Activated CD4-positive, alpha-beta T cell treated with anti-CD3 and anti-CD28 coated beads for 36 hours (primary cell): ENCODE measurements around the gene VAPB. TPM values are rescaled to one million over a fixed set of nuclear protein-coding genes. Genes with fewer than 3 reads are reported as not detected.
"Not testable (repeated sequence)": the region's sequence is repeated elsewhere in the genome, so short reads cannot be mapped to it uniquely, and the experiment has no call there.

ENCODE experiments used
- ATAC-seq: fragments of 200-7000 bp; cut with Tn5 transposase; one replicate; pipeline ENCODE4 v1.10.0; 2021; ENCODE audit warnings: mild to moderate bottlenecking, moderate library complexity
- CTCF ChIA-PET: fragments of 350-600 bp; sonication (Branson Sonifier 250); formaldehyde crosslinking; loops from one replicate; lab custom pipeline; 2021; ENCODE audit warnings: antibody characterized with exemption; lab: Charles Lee
- POLR2A ChIA-PET: fragments of 350-600 bp; sonication (Branson Sonifier 250); formaldehyde crosslinking; loops from one replicate; lab custom pipeline; 2021; ENCODE audit warnings: antibody characterized with exemption, inconsistent platforms; lab: Charles Lee
- DNase-seq: peaks from one replicate; pipeline ENCODE4 v3.0.0-alpha.2; 2020
- H3K27ac Mint-ChIP-seq: one replicate; pipeline ENCODE4 v1.8.0; 2021; ENCODE audit warnings: mixed read lengths
- H3K27me3 Mint-ChIP-seq: one replicate; pipeline ENCODE4 v1.8.0; 2021; ENCODE audit warnings: mixed read lengths
- H3K36me3 Mint-ChIP-seq: one replicate; pipeline ENCODE4 v1.8.0; 2021; ENCODE audit warnings: low read depth, mixed read lengths
- H3K4me1 Mint-ChIP-seq: one replicate; pipeline ENCODE4 v1.8.0; 2021; ENCODE audit warnings: mixed read lengths
- H3K4me3 Mint-ChIP-seq: one replicate; pipeline ENCODE4 v1.8.0; 2021; ENCODE audit warnings: mild to moderate bottlenecking, moderate library complexity, mixed read lengths
- H3K9me3 Mint-ChIP-seq: one replicate; pipeline ENCODE4 v1.8.0; 2021; ENCODE audit warnings: low read depth, mixed read lengths
- intact Hi-C, 2 experiments: fragments of 100-400 bp; cut with DNase I in 1 of 2; cut with micrococcal nuclease in 1 of 2; formaldehyde crosslinking; loops; one replicate each; pipeline versions ENCODE4 v1.14.2 to v1.15.1; 2022 to 2024; cut with DNase I, micrococcal nuclease
- total RNA-seq, 2 experiments: library from RNA; stranded (reverse); gene quantifications; one replicate each; pipeline ENCODE4 v1.2.3, GENCODE V29; 2021

The VAPB gene
- total RNA-seq, 2 experiments from 2014 or later, result 43.9 to 54.5 TPM

- POLR2A ChIA-PET, result no interaction called here
- H3K27me3 Mint-ChIP-seq, result no peaks in the 10 kb centered on the region
- H3K4me1 Mint-ChIP-seq, result peaks cover 32% of the 10 kb centered on the region
- no peak overlapping the region for H3K4me3 Mint-ChIP-seq
- ATAC-seq, result no peak
- intact Hi-C loops, result loop anchor here (5.0 to 10.0 kb wide), 6 partner anchors 36 to 748 kb away; partner anchors contain the start of genes RAB22A (in 1 of the 2) and STX16 (in 1 of the 2)
- peaks cover 2% of the 10 kb centered on the region for H3K36me3 Mint-ChIP-seq
- no peaks in the 10 kb centered on the region for H3K9me3 Mint-ChIP-seq
- peak overlapping the region; percentile 32 for H3K27ac Mint-ChIP-seq
- CTCF ChIA-PET, result interaction anchor here (0.6 to 1.6 kb wide), 3 partner anchors 10 to 153 kb away, joined by 3 to 8 read pairs (median 3); no protein-coding TSS in a partner anchor
- DNase-seq, result no peak
Observed at GRCh38 chr20:58406422-58407001, 17.5 kb downstream of the VAPB start.

DNA sequence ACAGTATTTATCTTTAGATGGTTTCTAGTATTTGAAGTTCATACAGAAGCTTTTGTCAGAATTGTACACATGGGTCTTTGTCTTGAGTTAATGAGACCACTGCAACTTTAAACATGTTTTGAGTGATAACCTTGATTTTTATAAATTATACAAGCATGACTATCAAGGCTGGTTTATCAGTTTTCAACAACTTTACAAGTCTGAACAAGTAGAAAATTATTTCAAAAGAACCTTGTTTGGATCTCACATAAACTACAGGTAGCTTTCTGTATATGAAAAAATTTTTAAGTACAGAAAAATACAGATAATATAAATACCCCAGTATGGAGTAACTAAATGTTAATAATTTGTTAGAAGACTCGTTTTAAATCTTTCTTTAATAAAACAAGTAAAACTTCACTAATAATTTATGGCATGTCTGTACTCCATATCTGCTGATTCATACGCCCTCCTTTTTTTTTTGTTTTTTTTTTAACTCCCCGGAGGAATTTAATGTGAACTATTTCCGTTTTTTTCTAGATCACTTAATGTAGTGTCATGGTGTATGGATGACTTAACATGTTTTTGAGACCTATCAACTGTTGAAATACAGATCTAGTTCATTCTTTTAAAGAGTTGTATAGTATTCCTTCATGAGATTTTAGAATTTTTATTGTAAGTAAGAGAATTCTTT lies 18.3 kb downstream of the VAPB start:
- peaks cover 32% of the 10 kb centered on the region for H3K4me1 Mint-ChIP-seq
- no peak overlapping the region for H3K4me3 Mint-ChIP-seq
- ATAC-seq, result no peak
- H3K27ac Mint-ChIP-seq, result peak overlapping the region; percentile 87
- H3K36me3 Mint-ChIP-seq, result peaks cover 3% of the 10 kb centered on the region
- no peak for DNase-seq
- POLR2A ChIA-PET, result interaction anchor here (1.3 kb wide), 1 partner anchor 18 kb away, joined by 4 read pairs; the partner anchor contains the start of gene VAPB
- H3K27me3 Mint-ChIP-seq, result no peaks in the 10 kb centered on the region
- CTCF ChIA-PET, result interaction anchor here (0.6 to 0.7 kb wide), 3 partner anchors 11 to 463 kb away, joined by 3 to 4 read pairs (median 3); no protein-coding TSS in a partner anchor
- intact Hi-C loops, result loop anchor here (5.0 to 10.0 kb wide), 6 partner anchors 35 to 747 kb away; partner anchors contain the start of genes RAB22A (in 1 of the 2) and STX16 (in 1 of the 2)
- no peaks in the 10 kb centered on the region for H3K9me3 Mint-ChIP-seq

DNA sequence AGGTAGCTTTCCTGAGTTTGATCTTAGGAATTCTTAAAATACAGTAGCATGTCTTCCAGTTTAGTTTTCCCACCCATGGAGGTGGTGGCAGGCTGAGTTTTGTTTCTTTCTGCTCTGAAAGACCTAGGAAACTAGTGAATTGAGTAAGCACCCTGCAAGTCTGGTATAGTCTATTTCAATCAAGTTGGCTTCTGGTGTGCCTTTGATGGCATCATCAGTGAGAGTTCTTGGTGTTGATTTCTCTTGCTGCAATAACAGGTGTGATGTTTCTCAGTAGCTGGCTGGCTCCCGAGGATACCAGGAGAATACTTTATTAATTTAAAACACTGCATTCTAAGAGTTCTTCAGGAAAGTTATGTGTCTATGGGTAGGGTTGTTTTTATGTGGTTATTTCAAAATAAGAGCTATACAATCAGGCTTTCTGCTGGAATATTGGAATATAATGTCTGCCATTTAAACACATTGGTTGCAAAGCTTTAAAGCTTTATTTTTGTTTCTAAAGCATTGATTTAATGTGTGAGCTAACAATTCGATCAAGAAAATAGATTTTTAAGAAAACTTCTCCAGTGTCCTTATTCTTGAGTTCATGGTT lies 19.0 kb downstream of the VAPB start:
- DNase-seq (peak; percentile 54), ATAC-seq (peak; percentile 90)
- Mint-ChIP-seq H3K4me1 (peaks cover 32% of the 10 kb centered on the region), H3K36me3 (peaks cover 3% of the 10 kb centered on the region), H3K9me3 (no peaks in the 10 kb centered on the region), H3K4me3 (peak overlapping the region; percentile 36), H3K27me3 (no peaks in the 10 kb centered on the region), H3K27ac (peak overlapping the region; percentile 87)
- intact Hi-C loops, result loop anchor here (1.0 to 10.0 kb wide), 7 partner anchors 19 to 747 kb away; partner anchors contain the start of genes RAB22A (in 1 of the 2), STX16 (in 1 of the 2) and VAPB (in 1 of the 2)
- CTCF ChIA-PET, result interaction anchor here (1.1 kb wide), 1 partner anchor 9 kb away, joined by 4 read pairs; no protein-coding TSS in a partner anchor
- POLR2A ChIA-PET, result interaction anchor here (0.5 to 1.3 kb wide), 3 partner anchors 10 to 232 kb away, joined by 3 to 4 read pairs (median 4); partner anchors contain the start of gene VAPB

DNA sequence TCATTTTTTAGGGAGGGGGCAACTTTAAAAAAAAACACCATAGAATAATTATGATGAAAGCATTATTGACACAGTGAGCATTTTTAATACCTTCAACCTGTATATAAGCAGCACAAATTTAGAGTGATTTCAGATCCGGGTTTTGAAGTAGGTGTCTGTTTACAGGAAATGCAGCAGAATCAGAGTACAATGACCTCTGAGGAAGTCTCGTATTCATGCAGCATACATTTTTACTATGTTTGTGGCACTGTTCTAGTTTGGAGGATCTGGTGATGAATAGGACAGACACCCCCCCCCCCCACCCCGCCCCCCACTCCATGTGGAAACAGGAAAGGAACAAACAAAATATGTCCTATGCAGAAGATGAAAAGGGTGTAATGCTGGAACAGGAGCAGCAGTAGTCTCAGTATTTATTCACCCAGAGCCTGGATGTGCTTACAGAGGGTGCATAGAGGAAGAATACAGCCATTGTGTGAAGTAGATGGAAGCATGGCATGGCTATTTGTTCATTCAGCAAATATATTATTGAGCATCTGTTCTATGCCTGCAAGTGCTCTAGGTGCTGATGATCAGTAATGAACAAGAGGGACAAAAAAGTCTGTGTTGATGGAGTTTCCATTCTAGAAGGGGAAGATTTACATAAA lies 19.7 kb downstream of the VAPB start:
- no peaks in the 10 kb centered on the region for H3K9me3 Mint-ChIP-seq
- no peaks in the 10 kb centered on the region for H3K27me3 Mint-ChIP-seq
- POLR2A ChIA-PET, result interaction anchor here (0.5 to 1.3 kb wide), 2 partner anchors 10 to 20 kb away, joined by 4 read pairs; partner anchors contain the start of gene VAPB
- ATAC-seq, result peak; percentile 57
- H3K27ac Mint-ChIP-seq, result peak overlapping the region; percentile 87
- peaks cover 3% of the 10 kb centered on the region for H3K36me3 Mint-ChIP-seq
- CTCF ChIA-PET, result interaction anchor here (1.1 kb wide), 1 partner anchor 10 kb away, joined by 4 read pairs; no protein-coding TSS in a partner anchor
- H3K4me3 Mint-ChIP-seq, result no peak overlapping the region
- intact Hi-C loops, result loop anchor here (1.0 to 10.0 kb wide), 7 partner anchors 19 to 746 kb away; partner anchors contain the start of genes RAB22A (in 1 of the 2), STX16 (in 1 of the 2) and VAPB (in 1 of the 2)
- no peak for DNase-seq
- H3K4me1 Mint-ChIP-seq, result peaks cover 32% of the 10 kb centered on the region

- DNase-seq, CTCF ChIA-PET, H3K27ac Mint-ChIP-seq, ATAC-seq, H3K4me3 Mint-ChIP-seq, intact Hi-C loops, H3K27me3 Mint-ChIP-seq, H3K9me3 Mint-ChIP-seq, POLR2A ChIA-PET: not testable (repeated sequence)
- Mint-ChIP-seq H3K4me1 (peaks cover 53% of the 10 kb centered on the region), H3K36me3 (peaks cover 26% of the 10 kb centered on the region)
Observed at GRCh38 chr20:58414216-58414615, 25.2 kb downstream of the VAPB start.

DNA sequence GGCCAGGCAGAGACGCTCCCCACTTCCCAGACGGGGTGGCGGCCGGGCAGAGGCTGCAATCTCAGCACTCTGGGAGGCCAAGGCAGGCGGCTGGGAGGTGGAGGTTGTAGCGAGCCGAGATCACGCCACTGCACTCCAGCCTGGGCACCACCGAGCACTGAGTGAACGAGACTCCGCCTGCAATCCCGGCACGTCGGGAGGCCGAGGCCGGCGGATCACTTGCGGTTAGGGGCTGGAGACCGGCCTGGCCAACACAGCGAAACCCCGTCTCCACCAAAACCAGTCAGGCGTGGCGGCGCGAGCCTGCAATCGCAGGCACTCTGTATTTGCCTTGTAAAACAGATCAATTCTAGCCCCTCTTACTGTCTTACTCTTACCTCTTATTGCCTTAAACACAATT lies 25.8 kb downstream of the VAPB start:
- CTCF ChIA-PET, result not testable (repeated sequence)

DNA sequence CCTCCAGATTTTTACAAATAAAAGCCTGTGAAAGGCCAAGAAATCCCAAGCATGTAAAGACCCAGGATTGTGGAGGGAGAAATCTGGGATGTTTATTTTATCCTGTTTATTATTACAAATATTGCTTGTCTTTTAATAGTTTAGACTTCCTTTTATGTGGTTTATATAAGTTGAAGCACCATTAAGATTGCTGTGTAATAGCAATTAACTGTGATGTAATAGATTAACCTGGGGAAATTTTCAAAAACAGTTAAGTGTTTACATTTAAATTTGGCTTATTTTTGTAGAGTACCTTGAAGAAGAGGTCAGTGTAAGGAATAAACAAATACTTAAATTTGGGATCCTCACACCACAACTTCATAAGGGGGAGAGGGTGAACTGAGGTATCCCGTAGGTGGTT lies 27.0 kb downstream of the VAPB start:
- DNase-seq, result no peak
- Mint-ChIP-seq H3K36me3 (peaks cover 38% of the 10 kb centered on the region), H3K9me3 (peaks cover 2% of the 10 kb centered on the region), H3K27ac (peak overlapping the region; percentile 16), H3K4me1 (peaks cover 49% of the 10 kb centered on the region), H3K27me3 (no peaks in the 10 kb centered on the region), H3K4me3 (no peak overlapping the region)
- POLR2A ChIA-PET, result no interaction called here
- CTCF ChIA-PET, result no interaction called here
- ATAC-seq, result no peak
- intact Hi-C loops, result no loop called here

More for the DNA sequence above, 25.8 kb downstream of the VAPB start:
- peaks cover 31% of the 10 kb centered on the region for H3K36me3 Mint-ChIP-seq
- ATAC-seq, POLR2A ChIA-PET, H3K9me3 Mint-ChIP-seq, H3K27me3 Mint-ChIP-seq, H3K27ac Mint-ChIP-seq, DNase-seq, H3K4me3 Mint-ChIP-seq, intact Hi-C loops: not testable (repeated sequence)
- H3K4me1 Mint-ChIP-seq, result peaks cover 53% of the 10 kb centered on the region

DNA sequence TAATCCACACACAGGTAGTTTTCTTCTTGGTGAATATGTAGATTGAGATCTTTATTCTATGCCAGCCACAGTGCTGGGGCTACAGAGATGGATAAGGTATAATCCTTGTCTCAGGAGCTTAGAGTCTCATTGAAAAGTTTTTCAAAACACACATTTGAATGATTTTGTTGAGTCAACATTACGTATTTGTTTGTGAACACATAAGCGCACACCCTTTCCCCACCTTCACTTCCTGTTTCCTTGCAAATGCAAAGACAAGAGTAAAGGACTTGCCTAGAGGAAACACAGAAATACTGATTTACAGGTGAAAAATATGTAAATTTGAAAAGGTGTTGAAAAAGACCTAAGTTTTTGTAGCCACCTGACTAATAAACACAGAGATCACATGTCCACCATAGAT lies 27.8 kb downstream of the VAPB start:
- CTCF ChIA-PET, result no interaction called here
- ATAC-seq (no peak), DNase-seq (no peak)
- POLR2A ChIA-PET, result no interaction called here
- H3K27ac Mint-ChIP-seq, result peak overlapping the region; percentile 16
- intact Hi-C loops, result no loop called here
- H3K4me3 Mint-ChIP-seq, result no peak overlapping the region
- peaks cover 49% of the 10 kb centered on the region for H3K4me1 Mint-ChIP-seq
- peaks cover 37% of the 10 kb centered on the region for H3K36me3 Mint-ChIP-seq
- H3K27me3 Mint-ChIP-seq, result no peaks in the 10 kb centered on the region
- H3K9me3 Mint-ChIP-seq, result peaks cover 2% of the 10 kb centered on the region

GRCh38 chr20:58417438-58417837 lies 28.4 kb downstream of the VAPB start:
- intact Hi-C loops, result no loop called here
- ATAC-seq (no peak), DNase-seq (no peak)
- peaks cover 2% of the 10 kb centered on the region for H3K9me3 Mint-ChIP-seq
- POLR2A ChIA-PET, result no interaction called here
- peaks cover 37% of the 10 kb centered on the region for H3K36me3 Mint-ChIP-seq
- no peak overlapping the region for H3K4me3 Mint-ChIP-seq
- no peaks in the 10 kb centered on the region for H3K27me3 Mint-ChIP-seq
- peaks cover 49% of the 10 kb centered on the region for H3K4me1 Mint-ChIP-seq
- no peak overlapping the region for H3K27ac Mint-ChIP-seq
- CTCF ChIA-PET, result interaction anchor here (1.0 to 1.1 kb wide), 2 partner anchors 10 to 234 kb away, joined by 3 to 4 read pairs; partner anchors contain the start of gene STX16

DNA sequence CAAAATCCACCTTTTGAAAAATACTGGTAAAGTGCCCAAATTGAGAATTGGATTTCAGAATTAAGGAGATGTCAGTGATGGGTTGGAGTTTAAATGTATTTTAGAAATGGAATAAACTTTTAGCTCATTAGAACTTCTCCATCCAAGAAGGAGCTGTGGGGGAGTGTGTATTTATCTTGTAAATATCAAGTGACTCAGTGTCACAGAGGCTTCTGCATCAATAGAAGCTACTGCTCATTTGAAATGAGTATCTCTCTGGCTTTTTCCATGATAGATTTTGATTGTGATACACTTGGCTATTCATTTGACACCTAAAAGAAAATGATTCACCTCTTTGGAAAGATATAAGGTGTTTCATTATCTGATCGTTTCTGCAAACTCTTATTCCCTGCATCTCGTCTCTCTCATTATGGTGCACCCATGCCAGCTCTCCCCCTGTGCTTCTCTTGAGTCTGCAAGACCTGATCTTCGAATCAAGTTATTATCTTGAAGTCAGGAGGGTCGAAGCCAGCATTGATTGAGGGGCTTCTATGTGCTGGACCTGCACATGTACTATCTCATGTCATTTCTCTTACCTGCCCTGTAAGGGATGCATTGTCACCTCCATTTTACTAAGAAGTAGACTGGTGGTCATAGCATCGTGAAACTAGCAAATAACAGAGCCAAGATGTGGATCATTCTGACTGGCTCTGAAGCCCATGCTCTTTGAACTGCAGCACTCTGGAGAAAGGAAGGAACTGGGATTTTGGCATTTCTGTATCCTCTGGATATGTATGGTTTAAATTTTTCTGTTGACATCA lies 30.1 kb downstream of the VAPB start:
- H3K9me3 Mint-ChIP-seq, result peaks cover 2% of the 10 kb centered on the region
- H3K36me3 Mint-ChIP-seq, result peaks cover 37% of the 10 kb centered on the region
- CTCF ChIA-PET, result interaction anchor here (1.0 to 1.5 kb wide), 5 partner anchors 14 to 182 kb away, joined by 3 to 4 read pairs (median 3); no protein-coding TSS in a partner anchor
- peaks cover 50% of the 10 kb centered on the region for H3K4me1 Mint-ChIP-seq
- peak; percentile 86 for ATAC-seq
- DNase-seq, result no peak
- POLR2A ChIA-PET, result interaction anchor here (1.1 kb wide), 1 partner anchor 30 kb away, joined by 3 read pairs; the partner anchor contains the start of gene VAPB
- no peak overlapping the region for H3K4me3 Mint-ChIP-seq
- H3K27ac Mint-ChIP-seq, result peak overlapping the region; percentile 34
- intact Hi-C loops, result no loop called here
- H3K27me3 Mint-ChIP-seq, result no peaks in the 10 kb centered on the region
